Measurements from ENCODE around the gene ALOX5AP.

The ALOX5AP gene

DNA sequence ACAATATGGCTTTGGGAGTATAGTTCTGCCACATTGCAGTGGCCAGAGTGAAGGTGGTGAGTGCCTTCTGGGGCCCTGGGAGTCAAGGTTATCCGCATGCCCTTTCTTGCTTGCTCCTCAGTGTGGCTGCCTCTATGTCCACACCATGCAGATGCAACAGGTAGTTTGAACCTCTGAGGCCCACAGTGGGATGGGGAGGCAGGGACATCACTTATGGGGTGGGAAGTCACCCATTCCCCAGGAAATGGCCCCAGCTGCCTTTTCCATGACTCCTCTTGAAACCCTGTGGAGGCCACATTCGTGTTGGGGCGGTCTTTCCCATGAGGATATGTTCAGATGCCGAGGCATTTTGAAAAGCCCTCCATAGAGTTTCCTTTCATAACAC, 20.0 kb upstream of the ALOX5AP start:
- DNase-seq = no peak

DNA sequence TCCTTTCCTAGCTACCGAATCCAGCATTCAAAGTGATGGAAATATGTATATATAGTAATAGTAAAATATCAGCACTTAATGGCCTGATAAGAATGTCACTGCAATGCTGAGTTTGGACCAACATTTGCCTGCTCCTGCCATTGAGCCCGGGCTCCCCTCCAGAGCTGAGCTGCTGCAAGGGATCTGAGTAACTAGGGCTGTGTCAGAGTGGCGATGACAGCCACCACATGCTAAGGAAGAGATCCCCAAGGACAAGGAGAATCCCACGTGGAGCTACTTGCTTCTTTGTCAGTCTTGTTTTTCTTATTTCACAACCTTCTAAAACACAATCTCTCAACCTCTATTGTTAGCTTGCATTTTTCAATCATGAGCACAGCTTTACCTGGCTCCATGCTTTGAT, 19.5 kb upstream of the ALOX5AP start:
- DNase-seq = no peak

DNA sequence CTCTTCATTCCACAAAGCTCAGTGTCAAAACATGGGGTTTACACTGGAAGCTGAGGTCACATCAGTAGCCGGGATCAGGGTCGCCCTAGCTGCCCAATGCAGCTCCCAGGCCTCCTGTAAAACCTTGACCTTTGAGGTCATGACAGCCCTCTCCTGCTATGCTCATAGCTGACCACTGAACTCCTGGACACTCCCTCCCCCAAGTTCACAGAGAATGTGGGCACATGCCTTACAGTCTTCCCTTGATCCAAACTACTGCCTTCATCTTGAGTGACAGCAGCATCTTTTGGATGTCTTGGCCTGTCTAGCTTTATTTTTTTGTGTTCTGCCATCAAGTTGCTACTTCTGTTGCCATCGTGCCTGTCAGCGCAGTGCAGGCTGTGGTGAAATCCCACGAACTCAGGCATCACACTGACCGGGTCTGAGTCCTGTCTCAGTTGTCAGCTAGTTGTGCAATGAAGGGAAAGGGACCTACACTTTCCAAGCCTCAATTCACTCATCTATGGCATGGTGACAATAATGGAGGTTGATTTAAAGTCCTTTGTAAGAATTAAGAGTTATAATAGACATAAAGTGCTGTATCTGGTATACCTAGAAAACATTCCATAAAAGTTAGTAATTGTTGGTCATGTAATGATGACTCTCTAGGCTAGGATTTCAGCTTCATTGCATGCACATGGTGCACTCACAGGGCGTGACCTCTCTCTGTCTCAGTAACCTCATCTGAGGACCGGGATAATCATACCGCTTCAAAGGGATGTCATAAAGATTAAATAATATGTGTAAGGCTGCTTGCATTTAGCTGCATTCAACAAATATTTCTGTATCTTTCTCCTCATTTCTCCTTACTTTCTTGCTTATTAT, 16.4 kb upstream of the ALOX5AP start:
- DNase-seq = no peak

DNA sequence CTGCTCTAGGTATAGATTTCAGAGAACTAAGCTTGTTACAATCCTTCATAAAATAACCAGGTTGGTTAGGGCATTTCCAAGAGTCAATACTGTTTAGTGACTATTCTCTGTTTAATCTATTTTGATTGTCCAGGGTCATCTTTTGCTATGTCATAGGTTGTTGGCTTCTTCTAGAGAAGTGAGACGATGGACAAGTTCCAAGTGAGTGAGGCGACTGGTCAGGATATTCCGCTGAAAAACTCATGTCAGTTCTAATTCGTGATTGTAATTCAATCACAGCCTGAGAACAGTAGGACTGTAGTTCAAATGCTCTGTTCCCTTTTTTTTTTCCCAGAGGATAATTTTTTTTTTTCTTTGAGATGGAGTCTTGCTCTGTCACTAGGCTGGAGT, 15.8 kb upstream of the ALOX5AP start:
- no peak for DNase-seq

DNA sequence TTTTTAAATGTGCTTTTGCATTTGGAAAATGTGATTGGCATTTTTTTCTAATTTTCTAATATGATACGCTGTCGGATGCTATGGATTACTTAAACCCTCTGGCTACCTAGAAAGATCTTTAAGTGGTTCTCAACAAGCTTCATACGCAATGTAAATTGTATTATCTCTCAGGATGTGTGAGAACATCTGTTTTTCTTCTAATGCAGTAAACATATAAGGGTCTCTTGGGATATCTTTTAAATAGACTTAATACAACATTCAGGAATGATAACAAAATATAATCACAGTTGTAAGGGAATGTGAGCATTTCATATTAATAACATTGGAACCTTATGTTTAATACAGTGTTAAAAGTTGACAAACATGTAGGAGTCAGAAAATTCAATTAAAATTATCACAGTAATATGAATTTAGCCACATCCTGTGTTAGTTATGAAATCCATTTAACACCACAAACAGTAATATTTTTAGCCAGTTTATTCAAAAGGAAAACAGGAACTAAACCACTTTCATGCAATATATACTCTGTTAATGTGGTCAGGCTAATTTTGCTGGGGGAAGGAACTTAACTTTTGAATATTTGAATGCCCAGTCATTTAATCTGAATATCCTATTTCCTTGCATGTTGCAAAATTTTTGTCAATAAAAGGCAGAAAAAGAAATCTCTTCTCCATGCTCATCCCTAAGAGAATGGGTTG, 15.0 kb upstream of the ALOX5AP start:
- no peak for DNase-seq

DNA sequence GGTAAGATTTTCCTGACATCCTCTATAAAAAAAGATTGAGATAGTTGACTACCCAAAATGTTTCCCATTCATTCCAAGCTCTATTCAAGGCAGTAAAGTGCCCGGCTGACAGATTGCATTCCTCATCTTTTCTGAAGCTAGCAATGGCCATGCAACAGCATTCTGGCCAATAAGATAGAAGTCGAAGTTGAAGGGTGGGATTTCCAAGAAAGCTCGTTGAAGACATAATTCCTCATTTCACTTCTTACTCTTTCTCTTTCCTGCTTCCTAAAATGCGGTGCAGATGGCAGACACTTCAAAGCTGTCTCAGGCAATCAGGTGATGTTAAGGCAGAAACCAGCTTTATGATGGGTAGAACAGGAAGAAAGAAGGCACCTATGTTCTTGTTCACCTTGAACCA, 13.4 kb upstream of the ALOX5AP start:
- no peak for DNase-seq

DNA sequence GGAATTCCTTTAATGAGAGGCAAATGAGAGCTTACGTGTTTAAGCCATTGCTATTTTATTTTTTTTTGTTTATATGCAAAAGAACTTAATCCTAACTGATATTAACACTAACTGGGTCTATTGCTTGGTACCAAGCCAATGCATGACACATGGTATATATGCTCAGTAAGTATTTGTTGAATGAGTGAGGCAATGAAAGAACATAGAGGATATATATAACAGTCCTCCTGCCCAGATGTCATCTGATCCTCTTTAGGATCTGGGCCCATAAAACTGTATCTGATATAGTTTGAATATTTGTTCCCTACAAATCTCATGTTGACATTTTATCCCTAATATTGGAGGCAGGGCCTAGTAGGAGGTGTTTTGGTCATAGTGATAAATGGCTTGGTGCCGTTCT, 13.0 kb upstream of the ALOX5AP start:
- no peak for DNase-seq

DNA sequence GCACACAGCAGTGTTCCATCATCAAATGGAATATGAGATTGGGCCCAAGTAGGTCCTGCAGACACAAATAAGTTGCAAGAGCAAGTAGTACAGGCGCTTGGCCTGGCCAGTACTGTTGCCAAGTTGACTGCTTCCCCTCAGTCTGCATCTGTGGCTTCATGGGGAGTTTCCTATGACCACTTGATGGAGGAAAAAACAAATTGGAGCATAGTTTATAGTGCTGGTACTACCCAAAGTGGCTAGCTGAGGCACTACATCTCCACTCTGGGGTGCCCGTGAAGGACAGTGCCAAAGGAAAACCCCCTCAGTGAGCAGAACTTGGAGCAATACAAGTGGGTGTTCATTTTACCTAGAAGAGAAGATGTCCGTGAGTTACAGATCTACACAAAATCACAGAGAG, 10.6 kb upstream of the ALOX5AP start:
- no peak for DNase-seq

DNA sequence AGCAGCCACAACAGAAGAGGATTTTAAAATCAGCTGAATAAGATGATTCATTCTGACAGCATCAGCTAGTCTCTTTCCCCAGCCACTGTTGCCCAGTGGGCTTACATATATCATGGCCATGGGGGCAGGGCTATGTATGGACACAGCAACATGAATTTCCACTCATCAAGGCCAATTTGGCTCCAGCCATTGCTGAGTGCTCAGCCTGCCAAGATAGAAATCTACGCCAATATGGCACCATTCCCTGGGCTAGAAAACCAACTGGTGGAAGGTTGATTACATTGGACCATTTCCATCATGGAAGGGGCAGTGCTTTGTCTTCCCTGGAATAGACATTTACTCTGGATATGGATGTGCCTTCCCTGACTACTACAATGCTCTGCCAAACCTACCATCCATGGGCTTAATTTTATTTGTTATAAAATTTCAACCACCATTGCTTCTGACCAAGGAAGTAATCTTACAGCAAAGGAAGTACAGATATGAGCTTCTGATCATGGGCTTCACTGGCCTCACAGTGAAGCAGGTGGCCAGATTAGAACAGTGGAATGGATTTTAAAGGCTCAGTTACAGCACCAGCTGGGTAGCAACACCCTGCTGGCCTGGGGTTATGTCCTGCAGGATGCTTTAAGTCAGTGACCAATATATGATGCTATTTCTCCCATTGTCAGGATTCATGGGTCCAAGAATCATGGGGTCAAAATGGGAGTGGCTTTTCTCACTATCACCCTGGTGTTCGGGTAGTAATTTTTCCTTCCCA, 9.8 kb upstream of the ALOX5AP start:
- DNase-seq = no peak

DNA sequence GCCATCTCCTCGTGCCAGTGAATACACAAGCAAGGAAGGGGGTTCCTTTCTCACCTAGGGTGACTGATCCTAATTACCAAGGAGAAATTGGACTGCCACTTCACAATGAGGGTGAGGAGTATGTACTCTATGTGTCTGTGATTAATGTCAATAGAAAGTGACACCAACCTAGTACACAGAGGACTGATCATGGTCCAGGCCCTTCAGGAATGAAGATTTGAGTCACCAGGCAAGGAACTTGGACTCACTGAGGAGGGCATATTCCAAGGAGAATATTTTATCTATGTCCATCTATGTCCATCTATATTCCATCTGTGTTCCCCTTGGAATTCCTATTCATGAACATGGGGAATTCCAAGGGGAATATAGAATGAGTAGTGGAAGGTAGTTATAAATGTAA, 9.2 kb upstream of the ALOX5AP start:
- DNase-seq = no peak

DNA sequence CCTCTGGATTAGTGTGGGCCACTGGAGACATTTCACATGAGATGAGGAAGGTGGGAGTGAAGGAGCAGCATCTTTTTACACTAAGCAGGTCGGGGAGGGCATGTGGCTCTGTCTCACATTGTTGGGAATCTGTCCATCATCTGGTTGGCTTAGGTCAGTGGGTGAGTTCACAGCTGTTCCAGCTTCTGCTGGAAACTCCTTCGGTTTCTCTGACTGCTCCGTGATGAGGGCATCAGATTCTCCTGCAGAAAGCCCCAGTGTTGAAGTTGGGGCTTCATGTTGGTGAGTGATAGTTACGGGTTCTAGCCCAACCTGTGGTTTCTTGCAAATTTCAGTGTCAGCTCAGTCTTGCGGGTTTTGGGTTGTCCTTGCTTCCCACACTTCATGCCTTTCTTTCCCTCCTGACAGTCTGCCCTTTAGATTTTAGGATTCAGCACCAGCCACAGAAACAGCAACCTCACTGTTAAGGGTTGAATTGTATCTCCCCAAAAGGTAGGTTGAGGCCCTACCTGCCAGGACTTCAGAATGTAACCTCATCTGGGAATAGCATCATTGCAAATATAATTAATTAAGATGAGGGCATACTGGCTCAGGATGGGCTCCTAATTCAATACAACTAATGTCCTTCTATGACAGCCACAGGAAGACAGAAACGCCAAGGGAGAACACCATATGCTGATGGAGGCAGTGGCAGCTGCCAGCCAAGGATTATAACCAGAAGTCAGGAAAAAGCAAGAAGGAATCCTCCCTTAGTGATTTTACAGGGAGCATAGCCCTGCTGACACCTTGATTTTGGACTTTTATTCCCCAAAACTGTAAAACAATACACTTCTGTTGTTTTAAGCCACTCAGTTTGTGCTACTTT, 7.6 kb upstream of the ALOX5AP start:
- DNase-seq = no peak

DNA sequence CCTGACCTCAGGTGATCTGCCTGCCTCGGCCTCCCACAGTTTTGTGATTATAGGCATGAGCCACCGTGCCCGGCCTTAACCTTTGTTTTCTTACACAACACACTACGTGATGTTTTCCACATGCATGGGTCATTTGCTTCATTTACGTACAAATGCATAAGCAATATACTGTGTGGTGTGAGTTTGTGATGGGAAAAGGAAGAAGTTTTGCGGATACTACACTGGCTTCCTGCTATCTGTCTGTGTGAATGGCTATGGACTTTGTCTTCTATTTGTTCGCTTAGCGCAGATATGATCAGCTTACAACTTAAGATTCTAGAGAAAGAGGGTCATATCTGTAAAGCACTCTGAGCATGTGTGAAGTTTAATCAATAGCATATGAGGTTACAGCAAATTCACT, 5.5 kb upstream of the ALOX5AP start:
- DNase-seq = no peak

DNA sequence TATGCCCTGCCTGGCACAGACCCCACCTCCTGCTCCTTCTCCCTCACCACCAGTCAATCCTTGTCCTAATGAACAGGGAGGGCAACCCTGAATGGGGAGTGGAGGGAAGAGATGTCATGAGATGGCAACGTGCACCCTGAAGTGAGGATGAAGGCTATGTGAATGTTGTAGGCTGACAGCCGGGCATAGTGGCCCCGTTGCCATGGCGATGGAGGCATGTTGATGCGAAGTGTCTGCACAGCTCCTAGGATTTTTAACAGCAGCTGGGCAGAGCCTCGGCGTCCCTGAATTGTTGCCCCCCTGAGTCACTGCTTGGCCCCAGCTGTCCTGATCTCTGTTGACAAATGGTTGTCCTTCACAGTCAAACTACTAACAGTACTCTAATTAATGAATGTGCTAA, 4.8 kb upstream of the ALOX5AP start:
- DNase-seq = peak; percentile 49

DNA sequence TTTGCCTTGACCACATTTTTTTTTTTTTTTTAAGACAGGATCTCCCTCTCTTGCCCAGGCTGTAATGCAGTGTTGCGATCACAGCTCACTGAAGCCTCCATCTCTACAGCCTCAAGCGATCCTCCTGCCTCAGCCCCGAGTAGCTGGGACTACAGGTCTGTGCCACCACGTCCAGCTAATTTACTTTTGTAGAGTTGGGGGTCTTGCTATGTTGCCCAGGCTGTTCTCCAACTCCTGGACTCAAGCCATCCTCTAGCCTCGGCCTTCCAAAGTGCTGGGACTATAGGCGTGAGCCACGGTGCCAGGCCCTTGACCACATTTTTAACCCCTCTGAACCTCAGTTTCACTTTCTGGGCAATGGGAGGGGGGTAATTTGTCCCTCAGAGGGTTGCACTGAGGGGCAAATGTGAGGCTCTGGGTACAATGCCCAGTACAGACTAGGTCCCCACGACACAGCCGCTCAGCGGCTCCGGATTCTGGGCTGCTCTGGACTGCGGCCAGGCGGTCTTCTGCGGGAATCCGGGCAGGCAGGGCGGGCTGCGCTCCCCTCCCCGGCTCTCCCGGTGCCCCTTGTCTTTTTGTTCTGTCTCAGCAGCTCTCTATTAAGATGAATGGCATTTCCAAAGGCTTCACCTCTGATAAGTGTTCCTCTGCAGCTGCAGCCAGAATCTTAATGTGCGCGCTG, 3.8 kb upstream of the ALOX5AP start:
- DNase-seq = peak; percentile 45

DNA sequence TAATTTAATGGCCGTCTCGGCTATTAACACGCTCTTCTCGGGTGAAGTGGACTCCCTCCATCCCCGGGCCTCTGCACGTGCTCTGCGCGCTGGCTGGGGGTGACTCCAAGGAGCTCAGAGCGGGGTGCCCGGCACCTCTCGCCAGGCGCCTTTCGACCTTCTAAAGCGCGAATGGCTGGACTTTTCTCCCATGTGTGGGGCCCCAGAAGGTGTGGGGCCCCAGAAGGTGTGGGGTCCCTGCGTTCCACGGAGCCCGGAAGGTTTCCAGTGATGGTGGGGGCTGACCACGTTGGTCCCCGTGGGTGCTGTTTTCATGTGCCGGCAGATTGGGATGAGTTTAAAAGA, 3.3 kb upstream of the ALOX5AP start:
- peak; percentile 45 for DNase-seq

DNA sequence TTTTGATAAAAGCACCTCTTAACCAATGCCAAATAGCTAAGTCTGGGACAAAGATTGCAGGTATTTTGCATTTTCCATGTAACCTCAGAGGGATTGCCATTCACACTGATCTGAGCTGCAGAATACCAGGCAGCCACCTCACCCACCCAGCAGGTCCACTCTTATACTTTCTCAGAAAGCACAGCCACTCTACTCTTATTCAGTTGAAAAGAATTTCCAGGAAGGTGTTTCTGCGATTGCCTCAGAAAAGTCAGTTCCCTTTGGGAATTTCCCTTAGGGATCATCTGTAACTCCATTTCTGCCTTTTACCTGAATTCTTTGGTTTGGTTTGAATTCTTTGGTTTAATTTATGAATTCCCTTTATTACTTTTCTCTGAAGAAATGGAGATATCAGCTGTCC, 904 bp upstream of the ALOX5AP start:
- no peak for DNase-seq

DNA sequence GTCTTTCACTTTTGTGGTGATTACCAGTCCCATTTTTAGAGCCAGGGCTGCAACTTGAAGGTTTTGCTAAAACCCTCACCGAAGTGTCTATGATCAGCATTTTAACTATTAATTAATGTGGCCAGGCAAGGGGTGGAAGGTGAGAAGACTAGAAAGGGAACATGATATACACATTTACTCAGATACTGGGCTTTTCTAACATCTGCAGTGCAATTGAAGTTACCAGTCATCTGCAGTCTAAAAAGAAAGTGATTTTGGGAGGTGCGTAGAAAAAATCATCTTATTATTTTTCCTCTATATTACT, 481 bp downstream of the ALOX5AP start:
- DNase-seq = no peak

DNA sequence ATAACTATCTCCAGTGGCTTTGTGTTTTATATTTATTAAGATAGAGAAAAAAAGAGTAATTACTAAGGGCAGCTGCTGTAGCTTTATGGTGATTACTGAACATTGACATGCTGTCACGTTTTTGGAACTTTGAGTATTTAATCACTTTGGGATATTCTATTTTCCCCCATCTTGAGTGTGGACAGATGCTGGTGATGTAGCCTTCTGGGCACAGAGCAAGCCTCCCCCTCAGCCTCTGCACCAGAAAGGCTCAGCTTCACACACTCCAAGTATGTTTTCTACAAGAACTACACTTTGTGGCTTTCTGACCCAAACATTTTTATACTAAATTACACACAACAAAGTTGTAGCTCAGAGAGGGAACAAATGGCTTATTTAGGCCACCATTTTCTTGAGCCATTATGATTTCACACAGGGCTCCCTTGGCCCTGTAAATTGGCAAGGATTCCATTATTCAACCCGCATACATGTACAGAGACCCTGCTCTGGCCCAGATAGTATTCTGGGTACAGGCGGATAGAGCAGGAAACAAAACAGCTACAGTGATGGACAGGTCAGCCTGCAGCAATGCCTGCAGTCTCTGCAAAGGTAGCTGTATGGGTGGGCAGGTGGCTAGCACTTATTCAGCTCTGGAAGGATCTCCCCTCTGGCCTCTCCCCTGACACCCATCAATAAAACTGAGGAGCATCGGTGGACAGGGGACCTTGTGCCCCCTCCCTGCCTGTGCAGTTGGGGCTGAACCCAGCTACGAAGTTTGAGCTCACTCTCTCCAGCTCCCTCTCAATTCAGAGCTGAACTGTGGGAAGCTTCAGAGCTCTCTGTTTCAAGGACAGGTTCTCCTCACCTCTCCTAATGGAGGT, 1.3 kb downstream of the ALOX5AP start:
- no peak for DNase-seq

DNA sequence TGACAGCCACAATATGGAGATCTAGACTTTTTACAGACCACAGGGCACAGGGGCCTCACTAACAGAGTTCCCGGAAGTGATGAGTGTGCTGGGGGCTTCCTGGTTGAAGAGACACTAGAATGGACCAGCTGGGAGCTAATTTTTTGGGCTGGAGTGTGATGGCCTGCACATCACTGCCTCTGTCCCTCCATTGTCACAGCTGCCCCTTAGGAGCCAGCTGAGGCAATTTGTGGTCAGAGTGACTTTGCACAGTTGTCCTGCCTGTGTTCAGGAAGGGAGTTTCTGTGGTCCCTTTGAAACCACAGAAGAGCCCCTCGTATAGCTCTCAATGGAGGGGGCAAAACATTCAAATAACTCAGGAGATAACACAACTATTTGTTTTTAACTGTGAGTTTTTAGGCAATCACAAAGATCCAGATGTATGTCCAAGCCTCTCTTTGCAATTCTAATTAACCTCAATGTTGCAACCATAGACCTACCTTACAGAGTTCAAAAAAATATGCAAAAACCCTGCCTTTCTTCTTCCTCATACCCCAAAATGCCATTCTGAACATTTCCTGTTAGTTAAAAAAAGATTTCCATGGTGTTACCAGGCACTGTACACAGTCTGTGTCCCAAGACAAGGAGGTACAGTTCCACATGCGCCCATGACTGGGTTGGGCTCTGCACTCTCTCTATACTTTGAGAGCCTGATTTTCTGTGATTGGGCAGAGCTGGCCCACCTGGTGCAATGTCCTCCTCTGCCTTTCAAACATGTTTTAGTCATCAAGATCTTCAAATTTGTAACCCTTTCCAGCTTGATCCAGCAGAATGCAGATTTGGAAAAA, 2.4 kb downstream of the ALOX5AP start:
- no peak for DNase-seq

DNA sequence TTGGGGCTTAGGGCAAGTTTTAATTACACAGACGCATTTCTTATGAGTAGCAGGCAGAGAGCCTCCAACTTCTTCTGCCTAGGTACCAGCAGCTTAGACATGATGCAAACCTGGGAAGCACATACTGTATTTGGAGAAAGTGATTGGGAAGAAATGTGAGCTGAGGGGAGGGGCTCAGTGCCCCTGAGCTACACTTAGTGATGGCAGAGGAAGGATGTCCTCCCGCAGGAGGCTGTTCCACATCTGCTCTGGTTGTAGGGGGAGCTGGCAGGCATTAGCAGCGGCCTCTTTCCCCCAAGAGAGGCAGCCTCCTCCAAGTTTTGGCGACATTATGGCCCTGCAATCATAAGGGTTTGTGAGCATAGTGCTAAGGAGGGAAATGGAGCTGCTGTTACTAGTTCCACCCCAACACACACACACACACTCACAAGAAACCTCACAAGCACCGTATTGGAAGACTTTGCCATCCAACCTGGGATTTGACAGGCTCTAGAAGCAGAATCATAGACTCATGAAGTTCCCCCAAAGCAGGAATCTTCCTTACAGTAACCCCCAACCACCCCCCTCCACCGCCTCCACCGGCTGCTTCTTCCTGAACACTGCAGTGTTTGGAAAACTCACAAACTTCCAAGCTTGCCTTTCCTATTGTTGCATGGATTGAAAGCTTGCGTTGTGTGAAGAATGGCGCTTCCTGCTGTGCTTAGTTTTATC, 3.3 kb downstream of the ALOX5AP start:
- no peak for DNase-seq

All from DMS53 (cell line).